Neuronal stem cell (in vitro differentiated cells): Measurements from ENCODE around the gene NAA38.
"Not testable (repeated sequence)": the region's sequence is repeated elsewhere in the genome, so short reads cannot be mapped to it uniquely, and the experiment has no call there.

Experiments used
- DNase-seq: peaks from one replicate; pipeline ENCODE4 v3.0.0-alpha.2; 2013; ENCODE audit warnings: low spot score
- H2AFZ ChIP-seq: one replicate; pipeline ENCODE4 v1.6.1; 2013; ENCODE audit warnings: mild to moderate bottlenecking, low read length, inconsistent platforms
- H2AK5ac ChIP-seq: 2 replicates; pipeline ENCODE4 v1.6.1; 2013; ENCODE audit warnings: low read depth, mild to moderate bottlenecking, inconsistent platforms, low read length, moderate library complexity, mixed read lengths
- H2BK120ac ChIP-seq: 2 replicates; pipeline ENCODE4 v1.6.1; 2013; ENCODE audit warnings: low read depth, mild to moderate bottlenecking, inconsistent platforms, low read length, moderate library complexity, mixed read lengths
- H2BK12ac ChIP-seq: one replicate; pipeline ENCODE4 v1.6.1; 2013; ENCODE audit warnings: low read length, inconsistent platforms
- H2BK15ac ChIP-seq: 2 replicates; pipeline ENCODE4 v1.6.1; 2013; ENCODE audit warnings: mild to moderate bottlenecking, low read length, inconsistent platforms, mixed read lengths
- H2BK5ac ChIP-seq: one replicate; pipeline ENCODE4 v1.6.1; 2013; ENCODE audit warnings: inconsistent platforms, mild to moderate bottlenecking, low read length, moderate library complexity
- H3K14ac ChIP-seq: one replicate; pipeline ENCODE4 v1.6.1; 2013; ENCODE audit warnings: low read length, inconsistent platforms
- H3K18ac ChIP-seq: 2 replicates; pipeline ENCODE4 v1.6.1; 2013; ENCODE audit warnings: low read length, inconsistent platforms
- H3K23ac ChIP-seq: 2 replicates; pipeline ENCODE4 v1.6.1; 2013; ENCODE audit warnings: low read depth, mild to moderate bottlenecking, mixed read lengths, low read length, inconsistent platforms; ENCODE audit not compliant: poor library complexity
- H3K27ac ChIP-seq: replicated peaks from 3 replicates; pipeline ENCODE4 v1.5.1; 2013; ENCODE audit warnings: low read length, inconsistent platforms
- H3K27me3 ChIP-seq, 3 experiments: 2 replicates each; pipeline ENCODE4 v1.6.1; 2013; ENCODE audit warnings: low read length in 3 of 3, mild to moderate bottlenecking in 2 of 3, inconsistent platforms in 1 of 3, low read depth in 1 of 3, mixed read lengths in 1 of 3, moderate library complexity in 1 of 3; ENCODE audit not compliant: control insufficient read depth in 3 of 3, insufficient read depth in 3 of 3
- H3K36me3 ChIP-seq, 2 donors: replicated peaks in 1 of 2; 2 replicates each; pipeline ENCODE4 v1.6.1; 2013; ENCODE audit warnings: low read length in 2 of 2; ENCODE audit not compliant: control insufficient read depth in 2 of 2, insufficient read depth in 2 of 2
- H3K4ac ChIP-seq: 2 replicates; pipeline ENCODE4 v1.6.1; 2013; ENCODE audit warnings: inconsistent platforms, mild to moderate bottlenecking, low read length, moderate library complexity
- H3K4me1 ChIP-seq, 2 donors: 1 replicate in 1 of 2; 2 replicates in 1 of 2; pipeline ENCODE4 v1.6.1; 2013; ENCODE audit warnings: low read length in 2 of 2, low read depth in 1 of 2; ENCODE audit not compliant: control insufficient read depth in 2 of 2, insufficient read depth in 1 of 2
- H3K4me2 ChIP-seq: one replicate; pipeline ENCODE4 v1.6.1; 2013; ENCODE audit warnings: mild to moderate bottlenecking, low read length, inconsistent platforms; ENCODE audit not compliant: insufficient read depth, poor library complexity, severe bottlenecking
- H3K4me3 ChIP-seq, 2 donors: 2 replicates each; pipeline ENCODE4 v1.5.1; 2013; ENCODE audit warnings: low read length in 2 of 2, mild to moderate bottlenecking in 2 of 2, inconsistent platforms in 1 of 2, moderate library complexity in 1 of 2
- H3K79me1 ChIP-seq: one replicate; pipeline ENCODE4 v1.6.1; 2013; ENCODE audit warnings: low read depth, mild to moderate bottlenecking, inconsistent platforms, low read length, moderate library complexity
- H3K9ac ChIP-seq: one replicate; pipeline ENCODE4 v1.6.1; 2013; ENCODE audit warnings: mild to moderate bottlenecking, low read depth, low read length, inconsistent platforms; ENCODE audit not compliant: poor library complexity
- H3K9me3 ChIP-seq, 2 donors: replicated peaks in 1 of 2; 2 replicates each; pipeline versions ENCODE3 to v1.6.1; 2013; ENCODE audit warnings: low read length in 2 of 2, mild to moderate bottlenecking in 2 of 2, inconsistent platforms in 1 of 2, low read depth in 1 of 2, mixed read lengths in 1 of 2, moderate library complexity in 1 of 2; ENCODE audit not compliant: control insufficient read depth in 2 of 2, insufficient read depth in 1 of 2
- H4K8ac ChIP-seq: one replicate; pipeline ENCODE4 v1.6.1; 2013; ENCODE audit warnings: low read depth, mild to moderate bottlenecking, inconsistent platforms, low read length, moderate library complexity
- H4K91ac ChIP-seq: one replicate; pipeline ENCODE4 v1.6.1; 2013; ENCODE audit warnings: low read length, low read depth, mild to moderate bottlenecking, inconsistent platforms; ENCODE audit not compliant: poor library complexity
- WGBS, 2 donors: extraction: QIAGEN DNeasy Blood & Tissue Kit; methylation state at CpG; one replicate each; pipeline ENCODE4 v1.1.7; 2013; ENCODE audit warnings: missing lambda C conversion rate in 2 of 2, mixed read lengths in 1 of 2; ENCODE audit not compliant: insufficient read length in 2 of 2, insufficient replicate concordance in 1 of 2; ENCODE audit errors: extremely low coverage in 2 of 2; 5-methylcytosine and 5-hydroxymethylcytosine counted together

The NAA38 gene

GRCh38 chr17:7873051-7873450, 15.7 kb upstream of the NAA38 start:
- Histone ChIP-seq H3K4me1 (no peaks in the 10 kb centered on the region), H2BK12ac (no peak overlapping the region), H4K8ac (no peak overlapping the region), H2BK120ac (no peak overlapping the region), H2BK5ac (no peak overlapping the region), H3K4me2 (no peak overlapping the region), H2AK5ac (no peak overlapping the region), H2AFZ (no peak overlapping the region), H3K4me3 (no peak overlapping the region), H2BK15ac (no peak overlapping the region), H3K36me3 (peaks cover 0 to 70% of the 10 kb centered on the region in 2 donors), H3K27me3 (no peaks in the 10 kb centered on the region), H3K27ac (no peak overlapping the region), H3K14ac (no peak overlapping the region), H4K91ac (no peak overlapping the region), H3K9me3 (no peaks in the 10 kb centered on the region), H3K23ac (no peak overlapping the region), H3K4ac (no peak overlapping the region), H3K18ac (no peak overlapping the region), H3K9ac (no peak overlapping the region), H3K79me1 (no peaks in the 10 kb centered on the region)
- DNase-seq = no peak
- WGBS, 2 donors = no CpG with 5 or more reads among the region's 4 CpGs

- no peaks in the 10 kb centered on the region for H3K9me3 ChIP-seq
- H3K27me3 ChIP-seq = no peaks in the 10 kb centered on the region
- DNase-seq = no peak
- no peak overlapping the region for H2BK12ac ChIP-seq
- no peak overlapping the region for H4K8ac ChIP-seq
- H3K23ac ChIP-seq = no peak overlapping the region
- no peak overlapping the region for H4K91ac ChIP-seq
- H2BK120ac ChIP-seq = no peak overlapping the region
- no peak overlapping the region for H2AK5ac ChIP-seq
- H3K4me3 ChIP-seq = no peak overlapping the region
- no peak overlapping the region for H3K18ac ChIP-seq
- no peaks in the 10 kb centered on the region for H3K4me1 ChIP-seq
- no peak overlapping the region for H3K4me2 ChIP-seq
- no CpG with 5 or more reads among the region's 5 CpGs for WGBS, 2 donors
- no peak overlapping the region for H2BK5ac ChIP-seq
- no peak overlapping the region for H3K9ac ChIP-seq
- no peak overlapping the region for H3K4ac ChIP-seq
- peaks cover 0 to 62% of the 10 kb centered on the region in 2 donors for H3K36me3 ChIP-seq
- no peak overlapping the region for H2AFZ ChIP-seq
- H3K14ac ChIP-seq = no peak overlapping the region
- no peak overlapping the region for H3K27ac ChIP-seq
- no peak overlapping the region for H2BK15ac ChIP-seq
- H3K79me1 ChIP-seq = no peaks in the 10 kb centered on the region
Measured at GRCh38 chr17:7867881-7868329, 10.5 kb upstream of the NAA38 start.

- Histone ChIP-seq H2BK120ac (no peak overlapping the region), H3K36me3 (peaks cover 0 to 68% of the 10 kb centered on the region in 2 donors), H3K27ac (no peak overlapping the region), H2AFZ (no peak overlapping the region), H3K27me3 (no peaks in the 10 kb centered on the region), H3K4ac (no peak overlapping the region), H3K4me2 (no peak overlapping the region), H3K23ac (no peak overlapping the region), H3K18ac (no peak overlapping the region), H3K4me3 (no peak overlapping the region), H3K14ac (no peak overlapping the region), H3K4me1 (no peaks in the 10 kb centered on the region), H2BK15ac (no peak overlapping the region), H3K9ac (no peak overlapping the region), H3K9me3 (no peaks in the 10 kb centered on the region), H2AK5ac (no peak overlapping the region), H3K79me1 (no peaks in the 10 kb centered on the region), H2BK5ac (no peak overlapping the region), H2BK12ac (no peak overlapping the region), H4K8ac (no peak overlapping the region), H4K91ac (no peak overlapping the region)
- no CpG with 5 or more reads among the region's 5 CpGs for WGBS, 2 donors
- no peak for DNase-seq
Measured at GRCh38 chr17:7864995-7865650, 7.8 kb upstream of the NAA38 start.

GRCh38 chr17:7864384-7864783, 7.0 kb upstream of the NAA38 start:
- H3K23ac ChIP-seq, H3K27ac ChIP-seq, H3K4me1 ChIP-seq, H2AK5ac ChIP-seq, H3K4me2 ChIP-seq, H3K14ac ChIP-seq, H3K27me3 ChIP-seq, H2AFZ ChIP-seq, H4K91ac ChIP-seq, H2BK5ac ChIP-seq, H3K9me3 ChIP-seq, H4K8ac ChIP-seq, H2BK120ac ChIP-seq, H3K4ac ChIP-seq, H3K4me3 ChIP-seq, H2BK12ac ChIP-seq, H3K18ac ChIP-seq, DNase-seq, H3K9ac ChIP-seq, H3K79me1 ChIP-seq, H2BK15ac ChIP-seq: not testable (repeated sequence)
- no CpG with 5 or more reads among the region's 5 CpGs for WGBS, 2 donors
- H3K36me3 ChIP-seq = peaks cover 2 to 72% of the 10 kb centered on the region in 2 donors
